Measurements from ENCODE around the gene SHC1. TPM values are rescaled to one million over a fixed set of nuclear protein-coding genes. Genes with fewer than 3 reads are reported as not detected.

Gene SHC1
- total RNA-seq, 3 donors from 2014 or later (not counting 1 experiment from before 2014, with no cell fraction given): 94.6 to 112 (median 96.8) TPM

GRCh38 chr1:154948079-154948478 is 22.5 kb downstream of the SHC1 start:
- H3K36me3 Mint-ChIP-seq: no peaks in the 10 kb centered on the region
- Histone ChIP-seq H3K27ac (ENCODE audit: low read length) (no peak overlapping the region), H3K27me3 (ENCODE audit: control insufficient read depth, insufficient read depth, low read length) (no peaks in the 10 kb centered on the region), H3K4me1 (ENCODE audit: control insufficient read depth, insufficient read depth, low read length) (peaks cover 41% of the 10 kb centered on the region), H3K9me3 (ENCODE audit: control insufficient read depth, insufficient read depth, low read length) (no peaks in the 10 kb centered on the region), H3K4me3 (ENCODE audit: low read length) (no peak overlapping the region), H3K36me3 (ENCODE audit: control insufficient read depth, insufficient read depth, low read length) (peaks cover 55% of the 10 kb centered on the region)
- no peak for TF ChIP-seq CTCF (IDR thresholded peaks at IDR 0.05)
- intact Hi-C loops (cut with micrococcal nuclease): no loop called here
- no peak for ATAC-seq
- WGBS (ENCODE audit: insufficient coverage): 97% methylated on average over 11 of the region's 11 CpGs
- H3K4me3 Mint-ChIP-seq: no peak overlapping the region
- peak overlapping the region in 1 of 2 donors; percentile 36 for H3K27ac Mint-ChIP-seq
- H3K4me1 Mint-ChIP-seq: peaks cover 18 to 40% of the 10 kb centered on the region in 2 donors
- DNase-seq: no peak
- no peaks in the 10 kb centered on the region for H3K27me3 Mint-ChIP-seq (ENCODE audit: low read depth in 2 of 2)
- H3K9me3 Mint-ChIP-seq: no peaks in the 10 kb centered on the region

- H3K4me1 ChIP-seq (ENCODE audit: control insufficient read depth, insufficient read depth, low read length): peaks cover 41% of the 10 kb centered on the region
- peak overlapping the region; percentile 25 to 71 for H3K27ac Mint-ChIP-seq
- ATAC-seq: no peak
- no peak overlapping the region for H3K4me3 ChIP-seq (ENCODE audit: low read length)
- H3K9me3 Mint-ChIP-seq: no peaks in the 10 kb centered on the region
- peaks cover 4 to 25% of the 10 kb centered on the region in 2 donors for H3K4me1 Mint-ChIP-seq
- no peaks in the 10 kb centered on the region for H3K9me3 ChIP-seq (ENCODE audit: control insufficient read depth, insufficient read depth, low read length)
- intact Hi-C loops (cut with micrococcal nuclease): no loop called here
- no peak for TF ChIP-seq CTCF (IDR thresholded peaks at IDR 0.05)
- H3K27ac ChIP-seq (ENCODE audit: low read length): no peak overlapping the region
- WGBS (ENCODE audit: insufficient coverage): 91% methylated on average over 17 of the region's 17 CpGs
- peaks cover 49% of the 10 kb centered on the region for H3K36me3 ChIP-seq (ENCODE audit: control insufficient read depth, insufficient read depth, low read length)
- H3K4me3 Mint-ChIP-seq: peak overlapping the region; percentile 40
- no peaks in the 10 kb centered on the region for H3K27me3 Mint-ChIP-seq (ENCODE audit: low read depth in 2 of 2)
- DNase-seq: no peak
- H3K27me3 ChIP-seq (ENCODE audit: control insufficient read depth, insufficient read depth, low read length): no peaks in the 10 kb centered on the region
- H3K36me3 Mint-ChIP-seq: no peaks in the 10 kb centered on the region
Measured at GRCh38 chr1:154945962-154946850, 24.3 kb downstream of the SHC1 start.

- Histone ChIP-seq H3K27ac (ENCODE audit: low read length) (no peak overlapping the region), H3K9me3 (ENCODE audit: control insufficient read depth, insufficient read depth, low read length) (no peaks in the 10 kb centered on the region), H3K4me3 (ENCODE audit: low read length) (no peak overlapping the region), H3K27me3 (ENCODE audit: control insufficient read depth, insufficient read depth, low read length) (no peaks in the 10 kb centered on the region), H3K4me1 (ENCODE audit: control insufficient read depth, insufficient read depth, low read length) (peaks cover 46% of the 10 kb centered on the region), H3K36me3 (ENCODE audit: control insufficient read depth, insufficient read depth, low read length) (peaks cover 40% of the 10 kb centered on the region)
- DNase-seq (no peak), ATAC-seq (no peak)
- peaks cover 4 to 25% of the 10 kb centered on the region in 2 donors for H3K4me1 Mint-ChIP-seq
- no peaks in the 10 kb centered on the region for H3K36me3 Mint-ChIP-seq
- H3K9me3 Mint-ChIP-seq: no peaks in the 10 kb centered on the region
- intact Hi-C loops (cut with micrococcal nuclease): no loop called here
- no peak overlapping the region for H3K4me3 Mint-ChIP-seq
- no peak for TF ChIP-seq CTCF (IDR thresholded peaks at IDR 0.05)
- WGBS (ENCODE audit: insufficient coverage): 88% methylated on average over 15 of the region's 15 CpGs
- no peaks in the 10 kb centered on the region for H3K27me3 Mint-ChIP-seq (ENCODE audit: low read depth in 2 of 2)
- peak overlapping the region in 1 of 2 donors; percentile 25 for H3K27ac Mint-ChIP-seq
Measured at GRCh38 chr1:154945160-154945961, 25.2 kb downstream of the SHC1 start.
